HCT116 (cell line): ENCODE data around the gene SERPINA3. TPM values are rescaled to one million over a fixed set of nuclear protein-coding genes. Genes with fewer than 3 reads are reported as not detected.

ENCODE experiments used
- ATAC-seq: fragments of 200-7000 bp; cut with Tn5 transposase; 2 replicates; pipeline ENCODE4 v1.9.1; 2020; ENCODE audit warnings: mild to moderate bottlenecking, moderate library complexity
- BruUV-seq: library from RNA; stranded (reverse); fragments of 400-500 nt; replicated peaks from 2 replicates; lab custom pipeline; 2021; lab: Mats Ljungman, UMichigan
- CTCF ChIA-PET: fragments of 300-600 bp; sonication (Branson Sonifier 250); formaldehyde crosslinking; loops from one replicate; lab custom pipeline; 2021; ENCODE audit warnings: antibody characterized with exemption; lab: Charles Lee
- POLR2A ChIA-PET: fragments of 300-600, 350-600 bp; sonication (Branson Sonifier 250); formaldehyde crosslinking; loops from one replicate; lab custom pipeline; 2021; ENCODE audit warnings: antibody characterized with exemption; lab: Charles Lee
- RAD21 ChIA-PET, 2 experiments: fragments of 300-600 bp; sonication (Branson Sonifier 250); formaldehyde crosslinking; loops; one replicate each; lab custom pipeline; 2023; ENCODE audit warnings: low total read pairs in 2 of 2; ENCODE audit not compliant: uncharacterized antibody in 2 of 2, unreplicated experiment in 2 of 2, low non-redundant PET in 1 of 2; lab: Charles Lee
- DNase-seq: peaks from one replicate; pipeline ENCODE4 v3.0.0-alpha.2; 2010; ENCODE audit warnings: low read depth, low spot score
- H2AFZ ChIP-seq: fragments of 200-600 bp; shearing (Covaris generic), sonication (generic); 2 replicates; pipeline ENCODE4 v1.6.1; 2017; ENCODE audit warnings: low read depth, mixed run types, mixed read lengths, antibody characterized with exemption, low read length; ENCODE audit not compliant: poor library complexity, severe bottlenecking
- H3K27ac ChIP-seq: 2 replicates; pipeline ENCODE4 v1.5.1; 2012; ENCODE audit warnings: low read depth, low read length
- H3K27me3 ChIP-seq: fragments of 200-600 bp; sonication (generic); 2 replicates; pipeline ENCODE4 v1.6.1; 2016; ENCODE audit warnings: mixed run types, low read length, mixed read lengths; ENCODE audit not compliant: insufficient read depth
- H3K36me3 ChIP-seq, 2 experiments: fragments of 200-500 bp in 1 of 2; fragments of 200-600 bp in 1 of 2; sonication (Bioruptor generic) in 1 of 2; sonication (generic) in 1 of 2; 2 replicates each; pipeline versions ENCODE4 v1.5.1 to v1.6.1; 2014 to 2016; ENCODE audit warnings: low read length in 2 of 2, inconsistent platforms in 1 of 2, mixed read lengths in 1 of 2, mixed run types in 1 of 2; ENCODE audit not compliant: insufficient read depth in 2 of 2, control insufficient read depth in 1 of 2
- H3K4me1 ChIP-seq, 2 experiments: fragments of 200-600 bp in 1 of 2; sonication (generic) in 1 of 2; 2 replicates each; pipeline versions ENCODE4 v1.5.1 to v1.6.1; 2012 to 2017; ENCODE audit warnings: low read length in 2 of 2, inconsistent platforms in 1 of 2, mild to moderate bottlenecking in 1 of 2, mixed read lengths in 1 of 2, mixed run types in 1 of 2, moderate library complexity in 1 of 2; ENCODE audit not compliant: insufficient read depth in 2 of 2, control insufficient read depth in 1 of 2
- H3K4me2 ChIP-seq: fragments of 200-600 bp; sonication (generic); 2 replicates; pipeline ENCODE4 v1.6.1; 2017; ENCODE audit warnings: mixed run types, low read length, mixed read lengths
- H3K4me3 ChIP-seq, 2 experiments: fragments of 200-600 bp in 1 of 2; sonication (generic) in 1 of 2; replicated peaks in 1 of 2; 2 replicates each; pipeline ENCODE4 v1.5.1; 2011 to 2016; ENCODE audit warnings: low read length in 2 of 2, control low read depth in 1 of 2, low read depth in 1 of 2, mild to moderate bottlenecking in 1 of 2, mixed read lengths in 1 of 2, mixed run types in 1 of 2
- H3K79me2 ChIP-seq: fragments of 200-600 bp; sonication (generic); 2 replicates; pipeline ENCODE4 v1.6.1; 2017; ENCODE audit warnings: mild to moderate bottlenecking, mixed run types, low read length, moderate library complexity, mixed read lengths; ENCODE audit not compliant: insufficient read depth
- H3K9ac ChIP-seq: fragments of 200-600 bp; sonication (generic); 2 replicates; pipeline ENCODE4 v1.6.1; 2016; ENCODE audit warnings: low read length, mixed read lengths
- H3K9me2 ChIP-seq: fragments of 200-600 bp; sonication (generic), shearing (Covaris generic); 2 replicates; pipeline ENCODE4 v1.6.1; 2017; ENCODE audit warnings: mixed run types, mild to moderate bottlenecking, moderate library complexity; ENCODE audit not compliant: insufficient read depth
- H3K9me3 ChIP-seq, 2 experiments: fragments of 200-500 bp in 1 of 2; fragments of 200-600 bp in 1 of 2; sonication (Bioruptor generic) in 1 of 2; sonication (generic) in 1 of 2; 2 replicates each; pipeline ENCODE4 v1.6.1; 2014 to 2017; ENCODE audit warnings: low read length in 2 of 2, mixed read lengths in 2 of 2, inconsistent platforms in 1 of 2, low read depth in 1 of 2, mild to moderate bottlenecking in 1 of 2, mixed run types in 1 of 2, moderate library complexity in 1 of 2; ENCODE audit not compliant: control insufficient read depth in 1 of 2, insufficient read depth in 1 of 2
- H4K20me1 ChIP-seq: fragments of 200-600 bp; sonication (generic), shearing (Covaris generic); 2 replicates; pipeline ENCODE4 v1.6.1; 2017; ENCODE audit warnings: mixed run types, mild to moderate bottlenecking, moderate library complexity; ENCODE audit not compliant: insufficient read depth
- CBX3 ChIP-seq: IDR thresholded peaks from 2 replicates; pipeline ENCODE4 v1.6.1; 2012; ENCODE audit warnings: low read depth
- CEBPB ChIP-seq: IDR thresholded peaks from 2 replicates; pipeline ENCODE4 v1.6.1; 2012; ENCODE audit warnings: low read depth
- EZH2 ChIP-seq: fragments of 200-600 bp; sonication (generic); IDR thresholded peaks from 2 replicates; pipeline ENCODE4 v1.6.1; 2017; ENCODE audit warnings: antibody characterized with exemption, mixed run types
- EZH2phosphoT487 ChIP-seq: fragments of 200-600 bp; IDR thresholded peaks from 2 replicates; pipeline ENCODE4 v1.6.1; 2018; ENCODE audit warnings: antibody characterized with exemption, borderline replicate concordance
- JUND ChIP-seq: IDR thresholded peaks from 2 replicates; pipeline ENCODE4 v1.6.1; 2012
- MAX ChIP-seq: IDR thresholded peaks from 2 replicates; pipeline ENCODE4 v1.6.1; 2012
- POLR2AphosphoS5 ChIP-seq: IDR thresholded peaks from 2 replicates; pipeline ENCODE4 v1.6.1; 2011; ENCODE audit warnings: mild to moderate bottlenecking, low read depth, low read length, moderate library complexity
- RAD21 ChIP-seq: IDR thresholded peaks from 2 replicates; pipeline ENCODE4 v1.6.1; 2012; ENCODE audit warnings: low read depth, mild to moderate bottlenecking
- REST ChIP-seq: IDR thresholded peaks from 2 replicates; pipeline ENCODE4 v1.6.1; 2012; ENCODE audit warnings: low read depth
- SP1 ChIP-seq: IDR thresholded peaks from 2 replicates; pipeline ENCODE4 v1.6.1; 2012; ENCODE audit warnings: low read depth
- TCF7L2 ChIP-seq: IDR thresholded peaks from 2 replicates; pipeline ENCODE4 v1.7.0; 2011; ENCODE audit warnings: borderline replicate concordance, inconsistent platforms; ENCODE audit not compliant: insufficient read depth, insufficient read length; ENCODE audit errors: extremely low read depth
- YY1 ChIP-seq: IDR thresholded peaks from 2 replicates; pipeline ENCODE4 v1.6.1; 2011; ENCODE audit warnings: low read length, low read depth, moderate library complexity, mild to moderate bottlenecking; ENCODE audit not compliant: insufficient replicate concordance; ENCODE audit errors: extremely low read depth
- intact Hi-C: fragments of 100-400 bp; cut with micrococcal nuclease; formaldehyde crosslinking; loops from 2 replicates; pipeline ENCODE4 v1.10.0; 2022
- total RNA-seq: library from RNA; stranded (reverse); gene quantifications from one replicate; pipeline ENCODE4 v1.2.1, GENCODE V29; 2021; ENCODE audit not compliant: unreplicated experiment
- TF ChIP-seq, protein P1 (sequence below): IDR thresholded peaks from 2 replicates; pipeline ENCODE4 v1.6.1; 2012
- TF ChIP-seq, protein P2 (sequence below): IDR thresholded peaks from 2 replicates; pipeline ENCODE4 v1.6.1; 2011; ENCODE audit warnings: mild to moderate bottlenecking, low read length, moderate library complexity; ENCODE audit not compliant: insufficient replicate concordance; ENCODE audit errors: extremely low read depth
- TF ChIP-seq, protein P3 (sequence below), 3 experiments: fragments of 200-600 bp in 1 of 3; sonication (generic) in 1 of 3; IDR thresholded peaks in 2 of 3; conservative IDR thresholded peaks in 1 of 3; 2 replicates each; pipeline ENCODE4 v1.5.1; 2012 to 2017; ENCODE audit warnings: low read depth in 2 of 3, low read length in 2 of 3, antibody characterized with exemption in 1 of 3, borderline replicate concordance in 1 of 3, control low read depth in 1 of 3, mild to moderate bottlenecking in 1 of 3, mixed read lengths in 1 of 3, mixed run types in 1 of 3, moderate library complexity in 1 of 3; ENCODE audit not compliant: insufficient read depth in 1 of 3

SERPINA3 gene
- total RNA-seq, 1 experiment from 2014 or later = 4.3 TPM

GRCh38 chr14:94586635-94587034 is 25.6 kb upstream of the SERPINA3 start:
- ATAC-seq = no peak
- TF ChIP-seq POLR2AphosphoS5 (no peak), MAX (no peak), RAD21 (no peak), SP1 (no peak), REST (no peak), EZH2phosphoT487 (no peak), CBX3 (no peak), JUND (no peak), CEBPB (no peak), YY1 (no peak), TCF7L2 (no peak), EZH2 (no peak)
- TF ChIP-seq, protein P1, sequence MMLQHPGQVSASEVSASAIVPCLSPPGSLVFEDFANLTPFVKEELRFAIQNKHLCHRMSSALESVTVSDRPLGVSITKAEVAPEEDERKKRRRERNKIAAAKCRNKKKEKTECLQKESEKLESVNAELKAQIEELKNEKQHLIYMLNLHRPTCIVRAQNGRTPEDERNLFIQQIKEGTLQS = no peak
- TF ChIP-seq, protein P2, sequence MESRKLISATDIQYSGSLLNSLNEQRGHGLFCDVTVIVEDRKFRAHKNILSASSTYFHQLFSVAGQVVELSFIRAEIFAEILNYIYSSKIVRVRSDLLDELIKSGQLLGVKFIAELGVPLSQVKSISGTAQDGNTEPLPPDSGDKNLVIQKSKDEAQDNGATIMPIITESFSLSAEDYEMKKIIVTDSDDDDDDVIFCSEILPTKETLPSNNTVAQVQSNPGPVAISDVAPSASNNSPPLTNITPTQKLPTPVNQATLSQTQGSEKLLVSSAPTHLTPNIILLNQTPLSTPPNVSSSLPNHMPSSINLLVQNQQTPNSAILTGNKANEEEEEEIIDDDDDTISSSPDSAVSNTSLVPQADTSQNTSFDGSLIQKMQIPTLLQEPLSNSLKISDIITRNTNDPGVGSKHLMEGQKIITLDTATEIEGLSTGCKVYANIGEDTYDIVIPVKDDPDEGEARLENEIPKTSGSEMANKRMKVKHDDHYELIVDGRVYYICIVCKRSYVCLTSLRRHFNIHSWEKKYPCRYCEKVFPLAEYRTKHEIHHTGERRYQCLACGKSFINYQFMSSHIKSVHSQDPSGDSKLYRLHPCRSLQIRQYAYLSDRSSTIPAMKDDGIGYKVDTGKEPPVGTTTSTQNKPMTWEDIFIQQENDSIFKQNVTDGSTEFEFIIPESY = no peak
- TF ChIP-seq, protein P3, sequence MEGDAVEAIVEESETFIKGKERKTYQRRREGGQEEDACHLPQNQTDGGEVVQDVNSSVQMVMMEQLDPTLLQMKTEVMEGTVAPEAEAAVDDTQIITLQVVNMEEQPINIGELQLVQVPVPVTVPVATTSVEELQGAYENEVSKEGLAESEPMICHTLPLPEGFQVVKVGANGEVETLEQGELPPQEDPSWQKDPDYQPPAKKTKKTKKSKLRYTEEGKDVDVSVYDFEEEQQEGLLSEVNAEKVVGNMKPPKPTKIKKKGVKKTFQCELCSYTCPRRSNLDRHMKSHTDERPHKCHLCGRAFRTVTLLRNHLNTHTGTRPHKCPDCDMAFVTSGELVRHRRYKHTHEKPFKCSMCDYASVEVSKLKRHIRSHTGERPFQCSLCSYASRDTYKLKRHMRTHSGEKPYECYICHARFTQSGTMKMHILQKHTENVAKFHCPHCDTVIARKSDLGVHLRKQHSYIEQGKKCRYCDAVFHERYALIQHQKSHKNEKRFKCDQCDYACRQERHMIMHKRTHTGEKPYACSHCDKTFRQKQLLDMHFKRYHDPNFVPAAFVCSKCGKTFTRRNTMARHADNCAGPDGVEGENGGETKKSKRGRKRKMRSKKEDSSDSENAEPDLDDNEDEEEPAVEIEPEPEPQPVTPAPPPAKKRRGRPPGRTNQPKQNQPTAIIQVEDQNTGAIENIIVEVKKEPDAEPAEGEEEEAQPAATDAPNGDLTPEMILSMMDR (IDR thresholded peaks at IDR 0.05 in 2 of 3, conservative IDR thresholded peaks at IDR 0.05 in 1 of 3; ENCODE audit: borderline replicate concordance in 1 of 3, insufficient read depth in 1 of 3, low read depth in 2 of 3, low read length in 2 of 3) = no peak
- no peak for DNase-seq
- RAD21 ChIA-PET = no interaction called here
- H3K79me2 ChIP-seq = no peaks in the 10 kb centered on the region
- CTCF ChIA-PET = no interaction called here
- no peaks in the 10 kb centered on the region for H3K27me3 ChIP-seq
- H3K4me1 ChIP-seq = peaks cover 0 to under 1% of the 10 kb centered on the region in 2 experiments; a peak in 2 of 4 replicates
- no peaks in the 10 kb centered on the region for H4K20me1 ChIP-seq
- no peaks in the 10 kb centered on the region for H3K9me3 ChIP-seq
- intact Hi-C loops = no loop called here
- H3K36me3 ChIP-seq = no peaks in the 10 kb centered on the region
- no peak overlapping the region for H3K4me3 ChIP-seq
- POLR2A ChIA-PET = no interaction called here
- H3K9me2 ChIP-seq = no peaks in the 10 kb centered on the region
- no peak overlapping the region for H3K9ac ChIP-seq
- no peak overlapping the region for H3K4me2 ChIP-seq
- no TSS peak for BruUV-seq
- no peak overlapping the region for H3K27ac ChIP-seq
- H2AFZ ChIP-seq = no peak overlapping the region
